Measurements from ENCODE around the gene HHATL. TPM values are rescaled to one million over a fixed set of nuclear protein-coding genes. Genes with fewer than 3 reads are reported as not detected.
A peak's percentile ranks its signal among the peaks of the same experiment; 100 is the strongest.

Gene HHATL
- total and polyA plus RNA-seq, 2 of the 8 experiments (the other 6 are each of a cell fraction or from before 2014, with no cell fraction given): 0.18 TPM; not detected in 1

DNA sequence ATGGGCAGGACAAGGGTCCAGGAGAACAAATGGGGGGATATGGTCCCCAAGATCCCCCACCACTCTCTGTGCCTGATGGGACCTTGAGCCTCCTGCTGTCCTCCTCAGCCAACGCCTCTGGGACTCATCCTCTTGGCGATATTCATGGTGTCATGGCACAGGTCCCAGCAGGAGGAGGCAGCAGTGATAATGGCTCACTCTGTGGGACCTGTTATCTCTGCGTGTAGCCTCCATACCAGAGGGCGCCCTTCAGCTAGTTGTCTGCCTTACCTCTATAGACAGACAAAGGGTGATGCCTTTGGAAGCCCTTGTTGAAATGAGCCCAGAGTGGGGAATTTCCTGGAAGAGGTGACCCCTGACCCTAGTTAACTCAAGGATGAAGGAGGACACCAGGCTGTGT is 41.7 kb downstream of the HHATL start:
- H4K8ac ChIP-seq (ENCODE audit: extremely low read depth, insufficient read depth, low read length): no peak overlapping the region
- no peaks in the 10 kb centered on the region for H3K9me3 ChIP-seq (ENCODE audit: insufficient read depth in 2 of 2, low read depth in 1 of 2, low read length in 1 of 2)
- no peak overlapping the region for H2AK5ac ChIP-seq (ENCODE audit: low read depth, low read length)
- no peak overlapping the region for H3K4me2 ChIP-seq (ENCODE audit: insufficient read depth in 1 of 2, low read depth in 2 of 2, low read length in 2 of 2)
- no peaks in the 10 kb centered on the region; a peak in 1 of 8 replicates for H3K36me3 ChIP-seq (ENCODE audit: control insufficient read depth in 2 of 4, insufficient read depth in 4 of 4, low read length in 3 of 4)
- 74% methylated on average over 4 of the region's 4 CpGs; no CpG with 5 or more reads in 1 of the 2 experiments for WGBS, 2 experiments (ENCODE audit: extremely low coverage in 1 of 2, insufficient coverage in 1 of 2, insufficient read length in 1 of 2, insufficient replicate concordance in 2 of 2, low coverage in 1 of 2, low lambda C conversion rate in 2 of 2, missing lambda C conversion rate in 1 of 2)
- no peak overlapping the region for H2BK20ac ChIP-seq (ENCODE audit: low read length)
- no peak overlapping the region for H3K14ac ChIP-seq (ENCODE audit: insufficient read length)
- no peak overlapping the region for H3K18ac ChIP-seq (ENCODE audit: extremely low read depth, low read length)
- H3K23me2 ChIP-seq (ENCODE audit: low read depth, low read length): no peaks in the 10 kb centered on the region
- H4K20me1 ChIP-seq (replicated peaks in 1 of 2; ENCODE audit: control insufficient read depth in 1 of 2, insufficient read depth in 2 of 2, low read length in 2 of 2): peaks cover 0 to 4% of the 10 kb centered on the region in 2 experiments
- no peak overlapping the region for H2BK120ac ChIP-seq (replicated peaks; ENCODE audit: low read depth, low read length)
- no peak overlapping the region for H2AFZ ChIP-seq (ENCODE audit: low read length)
- no peak for FAIRE-seq
- H3K23ac ChIP-seq (ENCODE audit: insufficient read length): no peak overlapping the region
- POLR2A ChIA-PET (ENCODE audit: partially characterized antibody): interaction anchor here (0.8 to 1.4 kb wide), 6 partner anchors 10 to 143 kb away, joined by 3 to 4 read pairs (median 4); partner anchors contain the start of gene KLHL40
- H3K9ac ChIP-seq (replicated peaks in 1 of 4; ENCODE audit: extremely low read depth in 1 of 4, low read depth in 3 of 4, low read length in 3 of 4): no peak overlapping the region
- no peak overlapping the region for H3K4me3 ChIP-seq (ENCODE audit: extremely low read depth in 1 of 4, insufficient read depth in 2 of 4, low read depth in 3 of 4, low read length in 4 of 4)
- DNase-seq (ENCODE audit: low read depth in 1 of 2, low spot score in 2 of 2): peak in 1 of 2 experiments; percentile 47
- H2BK5ac ChIP-seq (ENCODE audit: low read depth, low read length): no peak overlapping the region
- no peak overlapping the region for H4K5ac ChIP-seq (ENCODE audit: insufficient read length, low read depth, low read length)
- H3K4ac ChIP-seq (replicated peaks; ENCODE audit: insufficient read length, low read depth, low read length): no peak overlapping the region
- H3K79me1 ChIP-seq (ENCODE audit: low read depth, low read length): no peaks in the 10 kb centered on the region
- no peak overlapping the region for H3K56ac ChIP-seq (replicated peaks; ENCODE audit: insufficient read length, low read depth, low read length)
- no peaks in the 10 kb centered on the region for H3K4me1 ChIP-seq (replicated peaks in 1 of 4; ENCODE audit: control insufficient read depth in 3 of 4, insufficient read depth in 4 of 4, low read length in 3 of 4)
- CTCF ChIA-PET (ENCODE audit: partially characterized antibody): interaction anchor here (0.6 to 7.0 kb wide), 21 partner anchors 9 to 511 kb away, joined by 3 to 54 read pairs (median 5); partner anchors contain the start of genes HHATL and KLHL40
- H2BK12ac ChIP-seq (ENCODE audit: low read depth, low read length): no peak overlapping the region
- no peak overlapping the region for H3K27ac ChIP-seq (ENCODE audit: low read depth, low read length)
- no peaks in the 10 kb centered on the region for H3K79me2 ChIP-seq (ENCODE audit: control insufficient read depth in 1 of 2, insufficient read depth in 2 of 2, low read length in 2 of 2)
- no peak overlapping the region for H4K91ac ChIP-seq (replicated peaks; ENCODE audit: insufficient read length, low read length)
- H3K27me3 ChIP-seq (replicated peaks in 1 of 4; ENCODE audit: control insufficient read depth in 3 of 4, extremely low read depth in 1 of 4, insufficient read depth in 3 of 4, low read length in 3 of 4): no peaks in the 10 kb centered on the region
- H2BK15ac ChIP-seq (ENCODE audit: low read length): no peak overlapping the region
- TF ChIP-seq, protein P1, sequence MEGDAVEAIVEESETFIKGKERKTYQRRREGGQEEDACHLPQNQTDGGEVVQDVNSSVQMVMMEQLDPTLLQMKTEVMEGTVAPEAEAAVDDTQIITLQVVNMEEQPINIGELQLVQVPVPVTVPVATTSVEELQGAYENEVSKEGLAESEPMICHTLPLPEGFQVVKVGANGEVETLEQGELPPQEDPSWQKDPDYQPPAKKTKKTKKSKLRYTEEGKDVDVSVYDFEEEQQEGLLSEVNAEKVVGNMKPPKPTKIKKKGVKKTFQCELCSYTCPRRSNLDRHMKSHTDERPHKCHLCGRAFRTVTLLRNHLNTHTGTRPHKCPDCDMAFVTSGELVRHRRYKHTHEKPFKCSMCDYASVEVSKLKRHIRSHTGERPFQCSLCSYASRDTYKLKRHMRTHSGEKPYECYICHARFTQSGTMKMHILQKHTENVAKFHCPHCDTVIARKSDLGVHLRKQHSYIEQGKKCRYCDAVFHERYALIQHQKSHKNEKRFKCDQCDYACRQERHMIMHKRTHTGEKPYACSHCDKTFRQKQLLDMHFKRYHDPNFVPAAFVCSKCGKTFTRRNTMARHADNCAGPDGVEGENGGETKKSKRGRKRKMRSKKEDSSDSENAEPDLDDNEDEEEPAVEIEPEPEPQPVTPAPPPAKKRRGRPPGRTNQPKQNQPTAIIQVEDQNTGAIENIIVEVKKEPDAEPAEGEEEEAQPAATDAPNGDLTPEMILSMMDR (IDR thresholded peaks at IDR 0.05; ENCODE audit: control extremely low read depth in 1 of 3, insufficient read depth in 1 of 3, low read depth in 1 of 3, low read length in 3 of 3): peak in 2 of 3 experiments; percentile 56 to 66; a peak in 3 of 4 replicates
- no peak for TF ChIP-seq GABPA (IDR thresholded peaks at IDR 0.05; ENCODE audit: borderline replicate concordance, insufficient read depth, low read length)
- no peak for TF ChIP-seq RNF2 (IDR thresholded peaks at IDR 0.05; ENCODE audit: borderline replicate concordance, low read depth, low read length, missing control alignments, poor library complexity, severe bottlenecking)
- TF ChIP-seq ATF2 (IDR thresholded peaks at IDR 0.05; ENCODE audit: low read length): no peak
- no peak for TF ChIP-seq NRF1 (IDR thresholded peaks at IDR 0.05; ENCODE audit: low read depth, low read length)
- no peak for TF ChIP-seq KDM4A (IDR thresholded peaks at IDR 0.05; ENCODE audit: low read depth, low read length, severe bottlenecking)
- peak; percentile 37 to 59 for TF ChIP-seq RAD21 (IDR thresholded peaks at IDR 0.05 in 1 of 2, conservative IDR thresholded peaks at IDR 0.05 in 1 of 2; ENCODE audit: low read depth in 2 of 2, low read length in 2 of 2)
